Fibroblast of peridontal ligament (primary cell): ENCODE results near the gene FOXE3.
"Not testable (repeated sequence)": the region's sequence is repeated elsewhere in the genome, so short reads cannot be mapped to it uniquely, and the experiment has no call there.

Experiments
- DNase-seq: peaks from one replicate; pipeline ENCODE4 v3.0.0-alpha.2; 2010; ENCODE audit errors: extremely low read depth

Gene FOXE3

GRCh38 chr1:47448462-47449222 is 32.6 kb downstream of the FOXE3 start:
- no peak for DNase-seq

DNA sequence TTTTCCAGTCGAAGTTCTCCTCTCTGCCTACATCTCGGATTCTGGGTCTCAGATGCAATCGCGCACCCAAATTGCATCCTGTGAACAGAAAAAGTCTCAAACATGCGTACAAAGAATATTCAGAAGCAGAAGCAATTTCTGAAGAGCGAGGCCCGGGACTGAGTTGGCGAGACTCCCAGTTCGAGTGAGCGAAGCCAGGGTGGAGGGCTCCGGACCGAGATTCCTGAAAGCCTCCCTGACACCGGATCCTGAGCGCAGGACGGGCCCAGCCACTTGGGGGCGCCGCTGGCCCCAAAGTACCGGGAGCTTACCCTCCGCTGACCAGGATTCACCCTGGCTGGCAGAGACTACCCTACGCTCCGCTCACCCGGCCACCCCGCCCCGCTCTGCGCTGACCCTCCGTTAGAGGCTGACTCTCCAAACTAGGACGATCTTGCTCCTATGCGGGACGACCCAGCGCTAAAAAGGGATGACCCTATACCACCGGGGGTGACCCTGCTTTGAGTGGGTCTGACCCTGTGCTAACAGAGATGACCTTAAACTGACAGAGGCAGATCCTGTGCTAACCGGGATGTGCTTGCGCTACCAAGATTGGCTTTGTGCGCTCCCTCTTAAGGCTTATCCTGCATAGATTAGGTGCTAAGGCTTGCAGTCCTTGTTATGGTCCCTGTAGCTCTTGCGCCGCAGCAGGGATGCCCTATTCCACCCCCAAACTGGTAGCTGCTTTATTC is 33.9 kb downstream of the FOXE3 start:
- no peak for DNase-seq

DNA sequence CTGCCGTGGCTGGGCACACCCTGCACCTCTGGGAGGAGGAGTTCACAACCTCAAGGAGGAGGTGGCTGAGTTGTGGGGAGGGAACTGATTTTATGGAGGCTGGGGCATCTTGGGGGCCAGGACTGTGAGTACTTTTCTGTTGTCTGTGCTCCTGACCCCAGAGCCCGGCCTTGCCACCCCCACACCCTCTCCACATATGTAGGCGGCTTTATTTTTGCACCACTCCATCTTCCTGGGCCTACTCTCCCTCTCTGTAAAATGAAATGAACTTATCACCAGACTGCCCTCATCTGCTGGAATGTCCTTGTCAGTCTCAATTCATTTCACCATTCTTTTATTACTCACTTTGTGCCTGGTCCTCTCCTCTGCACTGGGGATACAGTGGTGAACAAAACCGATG is 34.5 kb downstream of the FOXE3 start:
- no peak for DNase-seq

GRCh38 chr1:47452426-47452825 is 36.3 kb downstream of the FOXE3 start:
- no peak for DNase-seq

- DNase-seq = not testable (repeated sequence)
These were observed 37.8 kb downstream of the FOXE3 start for GRCh38 chr1:47453910-47454309.

DNA sequence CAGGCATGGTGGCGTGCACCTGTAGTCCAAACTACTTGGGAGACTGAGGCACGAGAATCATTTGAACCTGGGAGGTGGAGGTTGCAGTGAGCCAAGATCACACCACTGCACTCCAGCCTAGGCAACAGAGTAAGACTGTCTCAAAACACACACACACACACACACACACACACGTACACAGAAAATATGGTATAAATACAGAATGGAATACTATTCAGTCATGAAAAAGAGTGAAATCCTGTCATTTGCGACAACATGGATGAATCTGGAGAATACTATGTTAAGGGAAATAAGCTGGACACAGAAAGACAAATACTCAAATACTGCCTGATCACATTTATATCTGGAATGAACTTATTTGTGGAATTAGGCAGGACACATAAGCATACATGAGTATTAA is 40.2 kb downstream of the FOXE3 start:
- no peak for DNase-seq

GRCh38 chr1:47457547-47457946 is 41.5 kb downstream of the FOXE3 start:
- DNase-seq = not testable (repeated sequence)

DNA sequence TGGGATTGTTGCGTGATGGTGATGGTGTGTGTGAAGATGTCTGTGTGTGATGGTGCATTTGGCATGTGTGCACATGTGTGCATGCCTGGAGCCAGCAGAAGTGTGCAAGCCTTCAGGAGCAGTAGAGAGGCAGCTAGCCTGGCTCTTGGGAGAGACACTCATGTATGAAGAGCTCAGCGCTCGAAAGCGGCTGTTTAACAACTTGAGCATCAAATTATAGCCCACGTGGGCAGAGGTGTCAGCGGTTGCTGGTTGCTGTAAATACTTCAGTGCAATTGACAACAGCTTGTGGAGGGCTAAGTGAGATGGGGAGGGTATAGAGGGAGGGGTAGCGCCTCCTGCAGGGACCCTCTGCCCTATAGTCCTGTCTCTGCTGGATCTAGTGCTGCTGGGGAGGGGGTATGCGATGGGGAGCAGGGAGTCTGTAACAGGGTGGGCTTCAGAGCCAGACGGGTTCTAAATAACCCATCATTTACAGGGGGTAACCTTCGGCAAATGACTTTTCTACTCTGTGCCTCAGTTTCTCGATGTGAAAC is 43.2 kb downstream of the FOXE3 start:
- DNase-seq = no peak

DNA sequence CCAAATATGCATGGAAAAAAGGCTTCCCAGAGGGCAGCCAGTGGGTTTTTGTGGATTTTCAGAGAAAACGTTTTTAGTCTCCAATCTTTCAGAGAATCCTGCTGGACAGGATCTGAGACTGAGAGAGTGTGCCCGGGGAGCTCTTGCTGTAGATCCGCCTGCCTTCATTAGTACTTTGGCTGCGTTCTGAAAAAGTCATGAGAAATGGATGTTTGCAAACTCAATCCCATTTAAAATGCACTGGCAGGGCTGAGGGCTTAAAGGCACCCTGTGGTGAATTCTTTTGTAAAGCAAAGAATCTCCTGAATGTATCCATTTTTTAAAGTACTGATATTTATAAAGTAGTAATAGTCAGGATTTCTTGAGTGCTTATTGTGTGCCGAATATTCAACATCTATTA is 44.0 kb downstream of the FOXE3 start:
- DNase-seq = no peak

- no peak for DNase-seq
These were observed 44.4 kb downstream of the FOXE3 start for GRCh38 chr1:47460456-47460855.

DNA sequence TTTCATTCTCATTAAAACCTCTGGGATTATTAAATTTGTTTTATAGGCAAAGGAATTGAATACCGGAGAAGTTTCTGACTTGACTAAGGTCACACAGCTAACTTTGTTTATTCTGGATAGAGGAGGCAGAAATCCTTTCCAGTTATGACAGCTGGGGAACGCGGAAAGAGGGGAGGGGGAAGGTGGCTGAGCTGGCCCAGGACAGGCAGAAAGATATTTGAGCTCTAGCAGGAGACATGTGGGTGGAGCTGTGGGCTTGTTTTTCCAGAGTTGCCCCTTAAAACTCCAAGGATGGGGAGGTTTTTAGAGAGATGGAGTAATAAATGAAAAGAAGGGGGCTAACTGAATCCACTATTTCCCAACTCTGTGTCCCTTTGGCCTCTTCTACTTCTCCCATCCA is 49.5 kb downstream of the FOXE3 start:
- no peak for DNase-seq
